Stimulated activated CD8-positive, alpha-beta memory T cell treated with anti-CD3 and anti-CD28 coated beads, Interleukin-4, amount 100 ng/mL, for 4 hours (primary cell): Measurements from ENCODE around the gene ERCC6.

Experiments used
- DNase-seq, 2 donors: peaks; one replicate each; pipeline ENCODE4 v3.0.0-alpha.2; 2020; ENCODE audit warnings: low read depth in 2 of 2, low spot score in 1 of 2

ERCC6 gene

GRCh38 chr10:49549640-49550346 is 10.9 kb upstream of the ERCC6 start:
- no peak for DNase-seq

- no peak for DNase-seq
Observed at GRCh38 chr10:49543604-49544003, 4.7 kb upstream of the ERCC6 start.

GRCh38 chr10:49542353-49542752 is 3.4 kb upstream of the ERCC6 start:
- no peak for DNase-seq

- no peak for DNase-seq
Observed at GRCh38 chr10:49541762-49542161, 2.8 kb upstream of the ERCC6 start.

- no peak for DNase-seq
Observed at GRCh38 chr10:49540056-49540797, 1.3 kb upstream of the ERCC6 start.

GRCh38 chr10:49539320-49539885 is 482 bp upstream of the ERCC6 start:
- no peak for DNase-seq

GRCh38 chr10:49534670-49535381 is 4.1 kb downstream of the ERCC6 start:
- DNase-seq = no peak

GRCh38 chr10:49532461-49532860 is 6.5 kb downstream of the ERCC6 start:
- DNase-seq = no peak

GRCh38 chr10:49528977-49529506 is 9.9 kb downstream of the ERCC6 start:
- DNase-seq = no peak

GRCh38 chr10:49527850-49528249 is 11.1 kb downstream of the ERCC6 start:
- DNase-seq = no peak

- no peak for DNase-seq
Observed at GRCh38 chr10:49527061-49527460, 11.9 kb downstream of the ERCC6 start.

- DNase-seq = no peak
Observed at GRCh38 chr10:49526619-49527018, 12.3 kb downstream of the ERCC6 start.

- DNase-seq = no peak
Observed at GRCh38 chr10:49524496-49524895, 14.4 kb downstream of the ERCC6 start.

GRCh38 chr10:49523301-49523700 is 15.6 kb downstream of the ERCC6 start:
- DNase-seq = no peak

GRCh38 chr10:49521062-49521461 is 17.9 kb downstream of the ERCC6 start:
- no peak for DNase-seq

- DNase-seq = no peak
Observed at GRCh38 chr10:49520122-49520775, 18.7 kb downstream of the ERCC6 start.

- DNase-seq = no peak
Observed at GRCh38 chr10:49519717-49520116, 19.2 kb downstream of the ERCC6 start.

- DNase-seq = no peak
Observed at GRCh38 chr10:49518982-49519578, 19.8 kb downstream of the ERCC6 start.

GRCh38 chr10:49518566-49518965 is 20.4 kb downstream of the ERCC6 start:
- no peak for DNase-seq

GRCh38 chr10:49516216-49516970 is 22.5 kb downstream of the ERCC6 start:
- no peak for DNase-seq
